Prostate gland (tissue), 2 donors: ENCODE results near the gene TSPO. TPM values are rescaled to one million over a fixed set of nuclear protein-coding genes. Genes with fewer than 3 reads are reported as not detected.

Experiments
- DNase-seq: peaks from one replicate; pipeline ENCODE4 v3.0.0-alpha.2; 2019; ENCODE audit warnings: low spot score
- H3K27ac ChIP-seq, 2 donors: fragments of 200-600 bp; sonication (generic); 2 replicates each; pipeline ENCODE4 v1.5.1; 2017 to 2019
- H3K27me3 ChIP-seq: fragments of 200-600 bp; sonication (generic); replicated peaks from 2 replicates; pipeline ENCODE4 v1.5.1; 2019; ENCODE audit not compliant: insufficient read depth
- H3K36me3 ChIP-seq, 2 donors: fragments of 200-600 bp; sonication (generic); 1 replicate in 1 of 2; 2 replicates in 1 of 2; pipeline versions ENCODE4 v1.5.1 to v1.8.1; 2017 to 2019
- H3K4me1 ChIP-seq: fragments of 200-600 bp; sonication (generic); replicated peaks from 2 replicates; pipeline ENCODE4 v1.5.1; 2019
- H3K4me3 ChIP-seq, 2 donors: fragments of 200-600 bp; sonication (generic); 2 replicates each; pipeline ENCODE4 v1.5.1; 2017 to 2019
- H3K9me3 ChIP-seq: fragments of 200-600 bp; sonication (generic); 2 replicates; pipeline ENCODE4 v1.5.1; 2017
- POLR2A ChIP-seq: fragments of 450-650 bp; IDR thresholded peaks from one replicate; pipeline ENCODE4 v1.6.1; 2016; ENCODE audit warnings: antibody characterized with exemption, mild to moderate bottlenecking
- POLR2AphosphoS5 ChIP-seq: sonication (generic); formaldehyde crosslinking; IDR thresholded peaks from one replicate; pipeline ENCODE4 v1.6.1; 2017; ENCODE audit warnings: antibody characterized with exemption
- WGBS: methylation state at CpG from one replicate; pipeline ENCODE4 v1.1.5; 2018; 5-methylcytosine and 5-hydroxymethylcytosine counted together
- intact Hi-C: fragments of 100-400 bp; cut with DNase I; formaldehyde crosslinking; loops from one replicate; pipeline ENCODE4 v1.14.2; 2022
- total RNA-seq, 2 donors: library from RNA; depleted of rRNA; stranded (reverse); fragments of >200 nt; gene quantifications; one replicate each; pipeline ENCODE4 v1.1.0, GENCODE V29; 2016
- TF ChIP-seq, protein P1 (sequence below), 4 experiments: fragments of 200-600 bp in 2 of 4; fragments of 450-650 bp in 2 of 4; sonication (generic) in 2 of 4; IDR thresholded peaks; 1 replicate in 3 of 4; 2 replicates in 1 of 4; pipeline ENCODE4 v1.5.1; 2016 to 2019; ENCODE audit warnings: antibody characterized with exemption in 4 of 4, mild to moderate bottlenecking in 2 of 4, moderate library complexity in 2 of 4

Gene TSPO
- total RNA-seq, 2 donors from 2014 or later = 238 to 575 TPM

DNA sequence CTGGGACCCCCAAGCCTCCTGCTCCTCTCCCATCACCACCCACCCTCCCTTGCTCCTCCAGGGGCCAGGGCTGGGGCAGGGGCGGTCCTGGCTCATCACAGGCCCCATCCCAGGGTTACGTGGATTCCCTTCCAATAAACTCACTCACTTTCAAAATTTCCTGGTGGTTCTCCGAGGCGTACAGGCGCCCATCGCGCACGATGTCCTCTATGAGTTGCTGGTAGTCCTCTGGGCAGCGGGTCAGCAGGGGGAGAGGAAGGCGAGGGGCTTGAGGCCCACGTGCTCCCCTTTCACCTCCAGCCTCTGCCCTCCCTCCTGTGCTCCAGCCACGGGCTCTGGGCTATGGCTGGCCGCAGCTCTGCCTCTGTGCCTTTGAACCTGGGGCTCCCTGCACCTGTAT lies 56.0 kb downstream of the TSPO start:
- Histone ChIP-seq H3K9me3 (no peaks in the 10 kb centered on the region), H3K4me3 (no peak overlapping the region), H3K27ac (no peak overlapping the region), H3K36me3 (no peaks in the 10 kb centered on the region), H3K4me1 (no peaks in the 10 kb centered on the region), H3K27me3 (no peaks in the 10 kb centered on the region)
- intact Hi-C loops = no loop called here
- TF ChIP-seq, protein P1, sequence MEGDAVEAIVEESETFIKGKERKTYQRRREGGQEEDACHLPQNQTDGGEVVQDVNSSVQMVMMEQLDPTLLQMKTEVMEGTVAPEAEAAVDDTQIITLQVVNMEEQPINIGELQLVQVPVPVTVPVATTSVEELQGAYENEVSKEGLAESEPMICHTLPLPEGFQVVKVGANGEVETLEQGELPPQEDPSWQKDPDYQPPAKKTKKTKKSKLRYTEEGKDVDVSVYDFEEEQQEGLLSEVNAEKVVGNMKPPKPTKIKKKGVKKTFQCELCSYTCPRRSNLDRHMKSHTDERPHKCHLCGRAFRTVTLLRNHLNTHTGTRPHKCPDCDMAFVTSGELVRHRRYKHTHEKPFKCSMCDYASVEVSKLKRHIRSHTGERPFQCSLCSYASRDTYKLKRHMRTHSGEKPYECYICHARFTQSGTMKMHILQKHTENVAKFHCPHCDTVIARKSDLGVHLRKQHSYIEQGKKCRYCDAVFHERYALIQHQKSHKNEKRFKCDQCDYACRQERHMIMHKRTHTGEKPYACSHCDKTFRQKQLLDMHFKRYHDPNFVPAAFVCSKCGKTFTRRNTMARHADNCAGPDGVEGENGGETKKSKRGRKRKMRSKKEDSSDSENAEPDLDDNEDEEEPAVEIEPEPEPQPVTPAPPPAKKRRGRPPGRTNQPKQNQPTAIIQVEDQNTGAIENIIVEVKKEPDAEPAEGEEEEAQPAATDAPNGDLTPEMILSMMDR (IDR thresholded peaks at IDR 0.05) = no peak
- TF ChIP-seq POLR2AphosphoS5 (no peak), POLR2A (no peak)
- DNase-seq = no peak
- 89% methylated on average over 13 of the region's 13 CpGs for WGBS

DNA sequence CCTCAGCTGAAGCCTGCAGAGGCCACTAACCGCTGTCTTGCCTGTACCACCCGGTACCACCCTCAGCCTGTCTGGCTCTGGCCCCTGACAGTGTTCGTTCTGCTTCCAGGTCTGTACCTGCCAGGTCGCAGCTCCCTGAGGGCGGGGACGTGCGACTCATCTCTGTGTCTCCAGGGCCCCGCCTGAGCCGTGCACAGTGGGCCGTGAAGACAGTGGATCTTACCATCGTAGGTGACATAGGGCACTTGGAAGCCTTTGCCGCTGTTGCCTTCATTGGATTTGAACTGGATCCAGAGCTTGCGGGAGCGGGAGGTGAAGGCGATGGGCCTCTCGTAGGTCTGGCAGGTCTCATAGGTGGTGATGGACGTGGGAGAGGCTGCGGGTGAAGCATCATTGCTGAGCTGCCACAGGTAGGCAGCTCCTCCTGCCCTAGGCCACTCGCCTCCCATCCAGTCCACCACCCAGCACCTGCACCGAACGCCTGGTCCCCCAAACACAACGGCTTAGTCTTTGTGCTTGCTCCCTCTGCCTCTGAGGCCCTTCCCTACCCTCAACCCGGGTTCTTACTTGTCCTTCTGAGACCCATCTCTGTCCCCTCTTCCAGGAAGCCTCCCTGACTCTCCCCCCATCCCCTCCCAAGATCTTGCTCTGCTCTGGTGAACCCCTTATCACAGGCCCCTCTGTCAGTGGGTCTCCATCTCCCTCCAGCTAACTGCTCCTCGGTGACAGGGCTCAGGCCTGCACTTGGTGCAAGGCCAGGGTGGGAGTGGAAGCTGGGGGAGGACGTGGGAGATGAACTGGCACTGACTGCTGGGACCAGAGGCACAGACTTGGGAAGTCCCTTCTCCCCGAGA lies 56.7 kb downstream of the TSPO start:
- no peak for TF ChIP-seq POLR2AphosphoS5
- no peak for TF ChIP-seq POLR2A
- TF ChIP-seq, protein P1 (IDR thresholded peaks at IDR 0.05) = no peak
- H3K4me3 ChIP-seq = no peak overlapping the region
- WGBS = 79% methylated on average over 26 of the region's 26 CpGs
- no peak for DNase-seq
- no peaks in the 10 kb centered on the region for H3K27me3 ChIP-seq
- no peaks in the 10 kb centered on the region for H3K4me1 ChIP-seq
- no peak overlapping the region for H3K27ac ChIP-seq
- H3K9me3 ChIP-seq = no peaks in the 10 kb centered on the region
- no peaks in the 10 kb centered on the region for H3K36me3 ChIP-seq
- intact Hi-C loops = no loop called here

DNA sequence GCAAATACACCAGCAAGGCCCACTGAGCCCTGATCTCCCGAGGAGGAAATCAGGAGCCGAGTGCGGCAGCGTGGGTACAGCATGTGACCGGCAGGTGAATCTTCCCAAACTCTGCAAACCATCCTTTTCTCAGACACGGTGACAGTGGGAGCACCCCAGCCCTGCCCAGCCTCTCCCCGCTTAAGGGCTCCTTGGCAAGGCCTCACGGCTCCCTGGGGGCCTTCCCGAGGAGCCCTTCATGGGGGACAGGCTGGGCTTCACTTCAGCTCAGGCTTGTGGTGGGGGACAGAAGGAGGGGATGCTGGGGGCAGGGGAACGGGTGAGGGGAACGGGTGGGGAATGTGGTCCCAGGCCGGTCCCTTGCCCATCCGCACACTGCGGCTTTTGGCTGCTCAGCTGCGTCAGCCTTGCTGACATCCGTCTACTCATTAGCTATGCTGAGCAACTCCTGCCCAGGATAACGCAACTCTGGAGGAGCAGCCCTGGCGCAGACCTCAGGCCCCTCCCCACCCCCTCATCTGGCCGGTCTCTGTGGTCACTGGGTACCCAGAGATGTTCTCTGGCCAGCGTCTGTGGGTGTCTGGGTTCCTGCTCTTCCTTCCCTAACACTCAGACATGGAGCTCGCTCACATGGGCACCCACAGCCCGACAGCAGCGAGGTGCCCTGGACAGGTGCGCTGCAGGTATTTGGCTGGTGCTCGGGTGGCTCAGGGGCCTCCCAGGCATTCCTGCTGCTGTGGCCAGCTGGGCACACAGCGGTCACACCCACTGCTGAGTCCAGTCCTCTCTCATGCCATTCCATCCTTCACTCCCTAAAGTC lies 57.6 kb downstream of the TSPO start:
- no peaks in the 10 kb centered on the region for H3K9me3 ChIP-seq
- intact Hi-C loops = no loop called here
- WGBS = 85% methylated on average over 26 of the region's 26 CpGs
- no peak for DNase-seq
- H3K4me1 ChIP-seq = no peaks in the 10 kb centered on the region
- H3K4me3 ChIP-seq = no peak overlapping the region
- TF ChIP-seq POLR2AphosphoS5 = no peak
- no peak for TF ChIP-seq POLR2A
- TF ChIP-seq, protein P1 (IDR thresholded peaks at IDR 0.05) = no peak
- H3K27me3 ChIP-seq = no peaks in the 10 kb centered on the region
- no peak overlapping the region for H3K27ac ChIP-seq
- H3K36me3 ChIP-seq = no peaks in the 10 kb centered on the region

DNA sequence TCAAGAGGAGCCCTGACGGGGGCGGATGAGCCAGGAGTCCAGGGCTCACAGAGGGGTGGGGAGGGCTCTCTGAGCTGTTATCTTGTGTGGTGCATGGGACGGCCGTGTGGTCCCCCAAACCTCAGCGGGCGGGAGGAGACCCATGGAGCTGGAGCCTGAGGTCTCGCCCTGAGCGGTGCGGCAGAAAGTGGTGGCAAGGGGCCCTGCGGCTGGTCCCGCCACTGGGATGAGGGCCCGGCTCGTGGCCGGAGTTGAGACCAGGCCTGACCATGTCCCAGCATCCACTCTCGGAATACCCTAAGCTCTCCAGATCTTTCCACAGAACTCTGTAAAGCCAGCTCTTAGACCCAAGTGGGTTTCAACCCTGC lies 58.1 kb downstream of the TSPO start:
- 93% methylated on average over 15 of the region's 15 CpGs for WGBS
- no peak for DNase-seq

More for the DNA sequence above, 58.1 kb downstream of the TSPO start:
- Histone ChIP-seq H3K36me3 (no peaks in the 10 kb centered on the region), H3K4me1 (no peaks in the 10 kb centered on the region), H3K27ac (no peak overlapping the region), H3K4me3 (no peak overlapping the region), H3K27me3 (no peaks in the 10 kb centered on the region), H3K9me3 (no peaks in the 10 kb centered on the region)
- intact Hi-C loops = no loop called here
- TF ChIP-seq POLR2A = no peak
- TF ChIP-seq, protein P1 (IDR thresholded peaks at IDR 0.05) = no peak
- no peak for TF ChIP-seq POLR2AphosphoS5
